Measurements from ENCODE around the gene KCNS1. TPM values are rescaled to one million over a fixed set of nuclear protein-coding genes. Genes with fewer than 3 reads are reported as not detected.

The KCNS1 gene
- total RNA-seq, 1 donor from 2014 or later, result 2.2 TPM

GRCh38 chr20:45117581-45117980 lies 16.7 kb upstream of the KCNS1 start:
- H3K4me2 ChIP-seq (ENCODE audit: low read length), result no peak overlapping the region

DNA sequence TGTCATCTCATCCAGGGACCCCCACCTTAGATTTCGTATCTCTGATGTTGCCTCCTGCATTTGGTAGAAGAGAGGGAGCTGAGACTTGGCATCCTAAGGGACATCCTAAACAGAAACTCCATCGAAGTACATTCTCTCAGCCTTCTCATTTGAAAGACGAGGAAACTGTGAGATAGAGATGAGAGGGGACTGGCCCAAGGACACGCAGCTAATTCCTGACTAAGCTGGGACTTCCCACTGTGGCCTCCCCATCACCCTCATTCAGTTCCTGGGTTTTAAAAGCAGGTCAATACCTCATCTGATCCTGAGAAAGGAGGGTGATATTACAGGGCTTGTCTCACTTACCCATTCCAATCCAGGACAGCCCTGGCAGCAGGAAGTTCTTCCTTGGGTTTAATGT lies 14.9 kb upstream of the KCNS1 start:
- H3K36me3 ChIP-seq (ENCODE audit: insufficient read depth, low read length), result no peaks in the 10 kb centered on the region
- H4K20me1 ChIP-seq (ENCODE audit: insufficient read depth, low read length), result no peaks in the 10 kb centered on the region
- Mint-ChIP-seq H3K9me3 (ENCODE audit: unreplicated experiment) (peaks cover 8% of the 10 kb centered on the region), H3K27me3 (ENCODE audit: low read depth, unreplicated experiment) (peaks cover 17% of the 10 kb centered on the region), H3K4me1 (ENCODE audit: low read depth, unreplicated experiment) (no peaks in the 10 kb centered on the region), H3K4me3 (ENCODE audit: unreplicated experiment) (no peak overlapping the region), H3K27ac (ENCODE audit: unreplicated experiment) (no peak overlapping the region), H3K36me3 (ENCODE audit: low read depth, unreplicated experiment) (no peaks in the 10 kb centered on the region)
- H3K27me3 ChIP-seq (ENCODE audit: insufficient read depth, low read length), result peaks cover 15% of the 10 kb centered on the region
- no peak overlapping the region for H2AFZ ChIP-seq (ENCODE audit: low read depth, low read length)
- no peaks in the 10 kb centered on the region for H3K79me2 ChIP-seq (ENCODE audit: insufficient read depth, low read length)
- no peak overlapping the region for H3K9ac ChIP-seq (ENCODE audit: low read length)
- no peak for TF ChIP-seq EZH2 (IDR thresholded peaks at IDR 0.05; ENCODE audit: insufficient read depth, low read length)
- TF ChIP-seq, protein P1, sequence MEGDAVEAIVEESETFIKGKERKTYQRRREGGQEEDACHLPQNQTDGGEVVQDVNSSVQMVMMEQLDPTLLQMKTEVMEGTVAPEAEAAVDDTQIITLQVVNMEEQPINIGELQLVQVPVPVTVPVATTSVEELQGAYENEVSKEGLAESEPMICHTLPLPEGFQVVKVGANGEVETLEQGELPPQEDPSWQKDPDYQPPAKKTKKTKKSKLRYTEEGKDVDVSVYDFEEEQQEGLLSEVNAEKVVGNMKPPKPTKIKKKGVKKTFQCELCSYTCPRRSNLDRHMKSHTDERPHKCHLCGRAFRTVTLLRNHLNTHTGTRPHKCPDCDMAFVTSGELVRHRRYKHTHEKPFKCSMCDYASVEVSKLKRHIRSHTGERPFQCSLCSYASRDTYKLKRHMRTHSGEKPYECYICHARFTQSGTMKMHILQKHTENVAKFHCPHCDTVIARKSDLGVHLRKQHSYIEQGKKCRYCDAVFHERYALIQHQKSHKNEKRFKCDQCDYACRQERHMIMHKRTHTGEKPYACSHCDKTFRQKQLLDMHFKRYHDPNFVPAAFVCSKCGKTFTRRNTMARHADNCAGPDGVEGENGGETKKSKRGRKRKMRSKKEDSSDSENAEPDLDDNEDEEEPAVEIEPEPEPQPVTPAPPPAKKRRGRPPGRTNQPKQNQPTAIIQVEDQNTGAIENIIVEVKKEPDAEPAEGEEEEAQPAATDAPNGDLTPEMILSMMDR (IDR thresholded peaks at IDR 0.05; ENCODE audit: insufficient read depth, low read depth, low read length), result no peak
- H3K9me3 ChIP-seq (ENCODE audit: insufficient read depth, low read depth, low read length), result no peaks in the 10 kb centered on the region
- no peak for DNase-seq (ENCODE audit: low read depth)
- no peak overlapping the region for H3K4me3 ChIP-seq (ENCODE audit: insufficient read depth, low read depth, low read length)
- no peaks in the 10 kb centered on the region for H3K4me1 ChIP-seq (ENCODE audit: insufficient read depth, low read length)
- H3K27ac ChIP-seq (ENCODE audit: low read depth, low read length), result no peak overlapping the region
- H3K4me2 ChIP-seq (ENCODE audit: low read length), result no peak overlapping the region
- no peak for FAIRE-seq

More at GRCh38 chr20:45117581-45117980, 16.7 kb upstream of the KCNS1 start:
- Histone ChIP-seq H3K36me3 (ENCODE audit: insufficient read depth, low read length) (no peaks in the 10 kb centered on the region), H3K27ac (ENCODE audit: low read depth, low read length) (no peak overlapping the region), H3K4me1 (ENCODE audit: insufficient read depth, low read length) (no peaks in the 10 kb centered on the region), H3K79me2 (ENCODE audit: insufficient read depth, low read length) (no peaks in the 10 kb centered on the region), H3K27me3 (ENCODE audit: insufficient read depth, low read length) (peaks cover 7% of the 10 kb centered on the region), H3K9ac (ENCODE audit: low read length) (no peak overlapping the region), H2AFZ (ENCODE audit: low read depth, low read length) (no peak overlapping the region), H3K9me3 (ENCODE audit: insufficient read depth, low read depth, low read length) (no peaks in the 10 kb centered on the region), H4K20me1 (ENCODE audit: insufficient read depth, low read length) (no peaks in the 10 kb centered on the region), H3K4me3 (ENCODE audit: insufficient read depth, low read depth, low read length) (no peak overlapping the region)
- no peaks in the 10 kb centered on the region for H3K36me3 Mint-ChIP-seq (ENCODE audit: low read depth, unreplicated experiment)
- H3K9me3 Mint-ChIP-seq (ENCODE audit: unreplicated experiment), result peaks cover 8% of the 10 kb centered on the region
- FAIRE-seq (no peak), DNase-seq (ENCODE audit: low read depth) (no peak)
- no peak overlapping the region for H3K27ac Mint-ChIP-seq (ENCODE audit: unreplicated experiment)
- no peak overlapping the region for H3K4me3 Mint-ChIP-seq (ENCODE audit: unreplicated experiment)
- H3K4me1 Mint-ChIP-seq (ENCODE audit: low read depth, unreplicated experiment), result no peaks in the 10 kb centered on the region
- TF ChIP-seq, protein P1 (IDR thresholded peaks at IDR 0.05; ENCODE audit: insufficient read depth, low read depth, low read length), result no peak
- no peak for TF ChIP-seq EZH2 (IDR thresholded peaks at IDR 0.05; ENCODE audit: insufficient read depth, low read length)
- H3K27me3 Mint-ChIP-seq (ENCODE audit: low read depth, unreplicated experiment), result peaks cover 13% of the 10 kb centered on the region

- no peaks in the 10 kb centered on the region for H4K20me1 ChIP-seq (ENCODE audit: insufficient read depth, low read length)
- no peak overlapping the region for H2AFZ ChIP-seq (ENCODE audit: low read depth, low read length)
- Mint-ChIP-seq H3K9me3 (ENCODE audit: unreplicated experiment) (peaks cover 6% of the 10 kb centered on the region), H3K4me1 (ENCODE audit: low read depth, unreplicated experiment) (no peaks in the 10 kb centered on the region), H3K27me3 (ENCODE audit: low read depth, unreplicated experiment) (peaks cover 19% of the 10 kb centered on the region), H3K27ac (ENCODE audit: unreplicated experiment) (no peak overlapping the region), H3K4me3 (ENCODE audit: unreplicated experiment) (no peak overlapping the region), H3K36me3 (ENCODE audit: low read depth, unreplicated experiment) (no peaks in the 10 kb centered on the region)
- no peaks in the 10 kb centered on the region for H3K4me1 ChIP-seq (ENCODE audit: insufficient read depth, low read length)
- H3K27me3 ChIP-seq (ENCODE audit: insufficient read depth, low read length), result peaks cover 15% of the 10 kb centered on the region
- H3K4me3 ChIP-seq (ENCODE audit: insufficient read depth, low read depth, low read length), result no peak overlapping the region
- no peak overlapping the region for H3K27ac ChIP-seq (ENCODE audit: low read depth, low read length)
- no peak for FAIRE-seq
- no peak overlapping the region for H3K9ac ChIP-seq (ENCODE audit: low read length)
- H3K9me3 ChIP-seq (ENCODE audit: insufficient read depth, low read depth, low read length), result no peaks in the 10 kb centered on the region
- no peak overlapping the region for H3K4me2 ChIP-seq (ENCODE audit: low read length)
- H3K79me2 ChIP-seq (ENCODE audit: insufficient read depth, low read length), result no peaks in the 10 kb centered on the region
- no peak for DNase-seq (ENCODE audit: low read depth)
- no peaks in the 10 kb centered on the region for H3K36me3 ChIP-seq (ENCODE audit: insufficient read depth, low read length)
- TF ChIP-seq EZH2 (IDR thresholded peaks at IDR 0.05; ENCODE audit: insufficient read depth, low read length), result no peak
- TF ChIP-seq, protein P1 (IDR thresholded peaks at IDR 0.05; ENCODE audit: insufficient read depth, low read depth, low read length), result no peak
These were observed 14.5 kb upstream of the KCNS1 start for GRCh38 chr20:45115386-45115774.
